ENCODE data around the gene IQCH.
"Not testable (repeated sequence)": the region's sequence is repeated elsewhere in the genome, so short reads cannot be mapped to it uniquely, and the experiment has no call there.

The IQCH gene

DNA sequence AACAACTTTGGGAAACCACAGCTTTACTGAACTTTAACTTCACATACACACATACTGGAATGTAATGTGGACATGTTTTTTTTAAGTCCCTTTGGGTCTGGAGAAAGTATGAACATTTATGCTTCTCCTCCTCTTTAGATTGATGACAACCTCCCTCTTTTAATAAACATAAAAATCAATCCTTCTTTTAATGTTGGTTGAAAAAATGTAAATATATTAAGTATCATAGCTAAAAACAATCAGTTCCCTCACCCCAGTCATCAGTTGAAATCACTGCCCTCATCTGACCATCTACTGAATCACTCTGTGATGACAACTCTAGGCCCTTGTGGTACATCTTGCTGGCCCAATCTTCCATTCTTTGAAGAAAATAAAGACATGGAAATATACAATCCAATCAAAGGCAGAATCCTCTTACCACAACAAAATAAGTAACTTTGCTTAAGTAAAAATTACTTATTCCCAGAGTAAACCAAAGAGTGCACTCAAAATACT, 6.5 kb upstream of the IQCH start:
- no peak for DNase-seq

DNA sequence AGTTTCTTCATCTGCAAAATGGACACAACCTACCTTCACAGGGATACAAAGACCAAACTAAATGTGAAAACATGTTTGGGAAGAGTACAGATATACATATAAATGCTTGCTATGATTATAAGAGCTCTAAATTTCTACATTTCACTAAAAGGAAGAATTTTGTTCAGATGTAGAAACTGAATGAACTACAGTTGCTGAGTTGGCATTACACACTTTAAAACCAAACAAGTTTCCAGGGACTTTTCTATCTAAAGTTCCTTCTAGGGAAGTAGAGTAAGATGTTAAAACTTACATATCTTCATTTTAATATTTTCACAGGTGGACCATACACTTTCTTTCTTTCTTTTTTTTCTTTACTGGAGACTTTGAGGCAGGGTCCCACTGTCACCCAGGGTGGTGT, 4.8 kb upstream of the IQCH start:
- no peak for DNase-seq

DNA sequence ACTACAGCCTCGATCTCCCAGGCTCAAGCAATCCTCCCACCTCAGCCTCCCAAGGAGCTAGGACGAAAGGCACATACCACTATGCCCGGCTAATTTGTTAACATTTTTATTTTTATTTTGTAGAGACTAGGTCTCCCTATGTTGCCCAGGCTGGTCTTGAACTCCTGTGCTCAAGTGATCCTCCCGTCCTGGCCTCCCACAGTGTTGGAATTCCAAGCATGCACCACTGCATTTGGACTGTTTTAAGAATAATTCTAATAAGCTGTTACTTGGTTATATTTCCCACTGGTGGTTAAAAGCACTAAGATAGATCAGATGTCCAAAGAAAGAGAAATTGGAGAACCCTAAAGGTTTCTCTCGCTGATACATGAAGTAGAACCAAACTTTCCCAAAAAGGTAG, 3.3 kb upstream of the IQCH start:
- no peak for DNase-seq

DNA sequence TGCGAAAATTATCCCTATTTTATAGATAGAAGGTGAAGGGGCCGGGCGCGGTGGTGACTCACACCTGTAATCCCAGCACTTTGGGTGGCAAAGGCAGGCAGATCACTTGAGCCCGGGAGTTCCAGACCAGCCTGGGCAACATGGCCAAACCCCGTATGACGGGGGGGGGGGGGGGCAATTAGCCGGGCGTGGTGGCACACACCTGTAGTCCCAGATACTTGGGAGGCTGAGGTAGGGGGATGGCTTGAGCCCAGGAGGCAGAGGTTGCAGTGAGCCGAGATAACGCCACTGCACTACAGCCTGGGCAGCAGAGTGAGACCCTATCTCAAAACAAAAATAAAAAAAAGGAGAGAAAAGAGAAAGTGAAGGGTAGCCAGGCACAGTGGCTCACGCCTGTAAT, 1.5 kb upstream of the IQCH start:
- no peak for DNase-seq

DNA sequence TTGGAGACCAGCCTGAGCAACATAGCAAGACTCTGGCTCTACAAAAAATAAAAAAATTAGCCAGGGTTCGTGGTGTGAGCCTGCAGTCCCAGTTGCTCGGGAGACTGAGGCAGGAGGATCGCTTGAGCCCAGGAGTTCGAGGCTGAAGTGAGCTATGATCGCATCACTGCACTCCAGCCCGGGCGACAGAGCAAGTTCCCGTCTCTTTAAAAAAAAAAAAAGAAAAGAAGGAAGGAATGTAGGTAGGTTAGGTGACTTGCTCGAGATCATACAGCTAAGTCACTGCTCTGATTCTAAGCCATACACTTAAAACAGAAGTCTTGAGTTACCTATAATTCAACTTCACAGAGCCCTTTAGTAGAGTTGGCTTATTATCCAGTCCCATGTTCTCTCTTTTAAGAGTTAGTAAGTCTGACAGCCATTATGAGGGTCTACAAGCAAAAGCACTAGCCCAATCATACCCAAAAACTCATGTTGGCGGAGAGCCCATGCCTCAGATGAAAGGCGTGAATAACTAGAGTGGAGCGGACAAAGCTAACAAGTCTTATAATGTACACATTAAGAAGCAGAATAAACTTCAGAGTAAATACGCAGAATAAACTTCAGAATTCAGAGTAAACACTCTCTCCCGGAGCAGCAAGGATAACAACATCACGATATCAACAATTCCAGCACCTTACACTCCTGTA, 893 bp upstream of the IQCH start:
- no peak for DNase-seq

DNA sequence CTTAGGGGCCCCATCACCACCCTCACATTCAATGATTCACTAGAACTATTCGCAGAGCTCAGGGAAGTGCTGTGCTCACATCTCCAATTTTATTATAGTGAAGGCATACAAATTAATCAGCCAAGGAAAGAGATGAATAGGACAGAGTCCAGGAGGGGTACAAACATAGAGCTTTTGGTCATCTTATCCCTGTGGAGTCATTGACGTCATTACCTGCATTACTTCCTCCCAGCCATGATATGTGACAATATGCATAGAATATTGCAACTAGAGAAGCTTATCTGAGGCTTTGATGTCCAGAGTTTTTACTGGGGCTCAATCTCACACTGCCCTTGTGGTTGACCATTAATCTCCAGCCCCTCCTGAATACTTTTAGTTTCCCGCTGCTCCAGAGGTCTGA, 1.5 kb downstream of the IQCH start:
- DNase-seq: no peak

DNA sequence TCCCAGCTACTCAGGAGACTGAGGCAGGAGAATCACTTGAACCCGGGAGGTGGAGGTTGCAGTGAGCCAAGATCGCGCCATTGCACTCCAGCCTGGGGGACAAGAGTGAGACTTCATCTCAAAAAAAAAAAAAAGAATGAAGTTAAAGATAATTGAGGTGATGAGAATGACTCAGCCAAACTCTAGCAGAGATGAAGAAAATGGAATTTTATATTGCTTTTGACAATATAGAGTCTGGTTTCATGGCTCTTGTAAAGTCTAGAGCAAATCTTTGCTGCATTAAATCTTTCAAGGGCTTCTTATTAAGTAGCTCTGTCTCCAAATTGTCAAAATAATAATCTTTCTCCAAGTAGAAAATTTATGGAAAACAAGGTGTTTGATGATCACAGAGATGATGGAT, 3.8 kb downstream of the IQCH start:
- not testable (repeated sequence) for DNase-seq

DNA sequence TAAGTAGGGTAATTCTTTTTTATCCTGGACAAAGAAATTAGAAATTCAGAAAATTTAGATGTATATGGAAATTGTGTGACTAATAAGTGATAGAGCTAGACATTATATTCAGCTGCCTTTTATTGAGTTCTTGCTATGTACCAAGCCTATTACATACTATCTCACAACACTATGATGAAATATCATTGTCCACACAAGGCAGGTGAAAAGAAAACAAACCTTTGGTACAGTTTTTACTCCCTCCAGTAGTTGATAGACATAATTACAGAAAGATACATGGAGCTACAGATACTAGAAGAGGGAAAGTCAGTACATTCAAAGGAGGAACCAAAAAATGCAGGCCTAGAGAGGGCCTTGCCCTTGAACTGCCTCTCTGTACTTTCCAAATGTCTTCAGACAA, 4.8 kb downstream of the IQCH start:
- no peak for DNase-seq

DNA sequence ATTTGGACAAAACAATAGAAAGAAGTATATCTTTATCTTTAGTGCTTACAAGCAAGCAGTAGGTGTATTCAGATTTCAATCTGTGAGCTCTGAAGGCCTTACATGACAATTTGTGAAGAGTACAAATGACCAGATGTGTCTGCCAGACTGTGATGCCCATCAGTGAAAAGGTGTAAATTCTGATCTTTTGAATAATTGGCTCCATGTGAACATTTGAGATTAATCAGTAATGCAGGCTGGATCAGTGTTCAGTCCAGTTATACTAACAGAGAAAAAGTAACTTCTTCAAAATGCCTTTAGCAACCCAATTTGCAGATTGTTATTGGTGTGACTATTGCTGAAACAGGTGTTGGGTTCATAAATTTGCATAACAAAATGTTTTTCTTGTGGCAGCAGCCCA, 5.2 kb downstream of the IQCH start:
- DNase-seq: no peak

DNA sequence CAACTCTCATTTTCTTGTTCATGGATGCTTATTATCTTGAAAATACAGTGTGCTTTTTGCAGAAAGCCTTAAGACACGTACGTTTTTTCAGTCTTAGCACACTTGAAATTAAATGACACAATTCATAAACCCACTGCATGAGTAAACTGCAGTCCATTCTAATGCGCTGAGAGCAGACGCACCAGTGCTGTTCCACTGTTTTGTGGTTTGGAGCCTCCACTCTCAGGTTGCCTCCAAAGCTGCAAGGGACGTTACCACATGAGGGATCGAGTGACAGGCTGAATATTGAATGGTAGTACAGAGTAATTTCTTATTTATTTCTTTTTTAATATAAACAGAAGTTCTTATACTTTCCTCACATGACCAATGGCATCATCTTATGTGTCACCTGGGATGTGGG, 12.3 kb downstream of the IQCH start:
- DNase-seq: no peak

DNA sequence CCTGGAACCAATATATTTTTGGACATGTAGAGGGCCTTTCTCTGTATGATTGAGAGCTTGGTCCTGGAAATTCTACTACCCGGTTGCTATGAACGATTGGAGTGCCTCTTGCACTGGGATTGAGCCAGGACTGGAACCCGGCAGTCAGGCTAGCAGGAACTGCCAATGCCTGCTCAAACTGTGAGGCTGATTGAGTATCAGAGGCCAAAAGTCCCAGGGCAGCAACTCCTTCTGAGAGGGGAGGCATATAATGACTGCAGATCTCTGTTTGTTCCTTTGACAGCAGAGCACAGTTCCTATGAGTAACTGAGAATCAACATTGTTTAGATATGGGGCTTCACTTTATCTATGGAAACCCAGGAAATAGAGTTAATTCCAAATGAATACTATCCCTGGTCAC, 12.9 kb downstream of the IQCH start:
- DNase-seq: no peak

DNA sequence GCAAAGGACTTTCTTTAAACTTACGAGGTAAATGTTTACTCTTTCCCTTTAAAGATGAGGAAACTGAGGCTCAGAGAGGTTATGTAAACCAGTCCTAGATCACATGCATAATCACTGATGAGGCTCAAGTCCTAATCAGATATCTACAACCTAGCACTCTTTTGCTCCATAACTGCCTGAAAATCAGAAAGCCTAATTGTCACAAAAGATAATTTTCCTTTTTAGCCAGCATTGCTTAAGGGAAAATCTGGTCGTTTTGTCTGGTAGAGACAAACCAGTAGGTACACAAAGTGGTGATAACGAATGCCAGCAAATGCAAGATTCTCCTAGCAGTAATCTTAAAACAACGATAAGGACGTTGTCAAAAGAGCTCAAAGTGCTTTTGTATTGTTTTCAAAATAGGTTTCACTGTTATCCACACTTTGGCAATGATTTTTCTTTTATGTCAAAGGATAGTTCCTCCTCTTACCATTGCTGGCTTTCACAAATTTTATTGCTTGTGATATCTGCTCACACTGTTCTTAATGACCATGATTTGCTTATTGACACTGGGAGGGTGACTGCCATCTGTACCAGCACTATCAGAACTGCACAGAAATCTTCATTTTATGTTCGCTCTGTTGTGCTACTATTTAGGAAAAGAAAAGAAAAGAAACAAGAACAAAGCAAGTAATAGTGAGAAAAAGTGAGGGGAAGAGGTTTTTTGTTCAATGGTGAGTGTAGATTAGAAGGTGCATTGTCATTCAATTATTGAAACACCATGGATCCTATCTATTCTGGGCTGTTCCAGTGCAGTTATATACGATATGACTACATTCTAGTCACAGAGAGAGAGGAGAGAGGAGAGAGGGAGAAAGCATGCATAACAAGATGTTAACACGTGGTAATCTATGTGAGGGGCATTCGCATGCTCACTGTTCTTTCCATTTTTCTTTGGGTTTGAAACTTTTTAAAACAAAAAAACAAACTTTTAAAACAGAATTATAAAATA, 13.7 kb downstream of the IQCH start:
- no peak for DNase-seq

DNA sequence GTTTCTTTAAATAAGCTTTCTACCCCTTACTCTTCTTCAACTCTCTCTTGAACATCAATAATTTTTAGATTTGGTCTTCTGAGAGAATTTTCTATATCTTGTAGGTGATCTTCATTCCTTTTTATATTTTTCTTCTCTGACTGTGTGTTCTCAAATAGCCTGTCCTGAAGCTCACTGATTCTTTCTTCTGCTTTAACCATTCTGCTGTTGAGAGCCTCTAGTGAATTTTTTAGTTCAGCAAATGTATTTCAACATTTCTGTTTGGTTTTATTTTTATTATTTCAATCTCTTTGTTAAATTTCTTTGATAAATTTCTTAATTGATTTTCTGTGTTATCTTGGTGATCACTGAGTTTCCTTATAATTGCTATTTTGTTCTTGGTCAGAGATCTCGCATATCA, 19.6 kb downstream of the IQCH start:
- no peak for DNase-seq

DNA sequence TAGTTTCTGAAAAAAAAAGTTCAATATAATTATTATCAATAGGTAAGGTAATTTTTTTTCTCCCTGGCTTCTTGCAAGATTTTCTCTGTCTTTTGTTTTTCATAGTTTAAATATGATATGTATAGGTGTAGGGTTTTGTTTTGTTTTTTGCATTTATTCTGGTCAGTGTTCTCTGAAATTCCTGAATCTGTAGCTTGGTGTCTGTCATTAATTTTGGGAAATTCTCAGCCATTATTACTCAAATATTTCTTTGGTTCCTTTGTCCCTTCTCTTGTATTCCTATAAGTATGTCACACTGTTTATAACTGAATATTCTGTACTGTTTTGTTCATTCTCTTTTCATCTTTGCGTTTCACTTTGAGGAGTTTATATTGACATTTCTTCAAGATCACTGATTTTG, 22.1 kb downstream of the IQCH start:
- no peak for DNase-seq

DNA sequence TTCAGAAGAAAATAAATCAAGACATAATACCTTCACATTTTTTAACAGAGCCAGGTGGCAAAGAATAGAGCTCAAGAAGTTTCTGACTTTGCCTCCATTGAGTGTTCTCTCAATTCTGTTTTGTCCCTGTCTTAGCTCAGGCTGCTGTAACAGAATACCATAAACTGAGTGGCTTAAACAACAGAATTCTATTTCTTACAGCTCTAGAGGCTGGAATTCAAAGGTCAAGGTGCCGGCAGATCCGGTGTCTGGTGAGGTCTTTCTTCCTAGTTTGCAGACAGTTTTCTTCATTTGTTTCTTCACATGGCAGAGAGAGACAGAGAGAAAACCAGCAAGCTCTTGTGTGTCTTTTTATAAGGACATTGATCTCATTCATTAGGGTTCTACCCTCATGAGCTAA, 25.6 kb downstream of the IQCH start:
- no peak for DNase-seq

DNA sequence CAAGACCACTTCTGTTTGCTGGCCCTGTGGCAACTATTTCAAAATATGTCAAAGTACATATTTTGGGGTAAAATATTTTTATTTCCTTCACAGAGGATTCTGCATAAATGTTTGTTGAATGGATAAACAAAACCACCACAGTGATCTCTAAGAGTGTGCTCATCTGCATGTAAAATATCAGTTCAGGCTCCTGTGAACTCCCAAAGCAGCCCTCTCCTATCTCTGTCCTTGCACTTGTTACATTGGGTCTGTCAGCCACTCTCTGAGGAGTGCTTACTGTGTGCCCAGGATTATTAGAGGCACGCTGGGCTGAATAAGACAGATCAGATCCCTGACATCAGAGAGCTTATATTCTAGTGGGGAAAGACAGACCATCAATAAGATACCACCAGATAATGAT, 27.1 kb downstream of the IQCH start:
- no peak for DNase-seq

DNA sequence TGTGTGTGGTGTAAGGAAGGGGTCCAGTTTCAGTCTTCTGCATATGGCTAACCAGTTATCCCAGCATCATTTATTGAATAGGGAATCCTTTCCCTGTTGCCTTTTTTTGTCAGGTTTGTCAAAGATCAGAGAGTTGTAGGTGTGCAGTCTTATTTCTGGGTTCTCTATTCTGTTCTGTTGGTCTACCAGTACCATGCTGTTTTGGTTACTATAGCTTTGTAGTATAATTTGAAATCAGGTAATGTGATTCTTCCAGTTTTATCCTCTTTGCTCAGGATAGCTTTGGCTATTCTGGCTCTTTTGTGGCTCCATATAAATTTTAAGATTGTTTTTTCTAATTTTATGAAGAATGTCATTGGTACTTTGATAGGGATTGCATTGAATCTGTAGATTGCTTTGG, 31.0 kb downstream of the IQCH start:
- not testable (repeated sequence) for DNase-seq

DNA sequence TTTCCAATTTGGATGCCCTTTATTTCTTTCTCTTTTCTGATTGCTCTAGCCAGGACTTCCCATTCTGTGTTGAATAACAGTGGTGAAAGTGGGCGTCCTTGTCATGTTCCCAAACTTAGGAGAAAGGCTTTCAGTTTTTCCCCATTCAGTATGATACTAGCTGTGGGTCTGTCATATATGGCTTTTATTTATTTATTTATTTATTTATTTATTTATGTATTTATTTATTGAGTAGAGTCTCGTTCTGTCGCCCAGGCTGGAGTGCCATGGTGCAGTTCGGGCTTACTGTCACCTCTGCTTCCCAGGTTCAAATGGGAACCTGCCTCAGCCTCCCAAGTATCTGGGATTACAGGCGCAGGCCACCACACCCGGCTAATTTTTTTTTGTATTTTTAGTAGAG, 31.8 kb downstream of the IQCH start:
- not testable (repeated sequence) for DNase-seq

DNA sequence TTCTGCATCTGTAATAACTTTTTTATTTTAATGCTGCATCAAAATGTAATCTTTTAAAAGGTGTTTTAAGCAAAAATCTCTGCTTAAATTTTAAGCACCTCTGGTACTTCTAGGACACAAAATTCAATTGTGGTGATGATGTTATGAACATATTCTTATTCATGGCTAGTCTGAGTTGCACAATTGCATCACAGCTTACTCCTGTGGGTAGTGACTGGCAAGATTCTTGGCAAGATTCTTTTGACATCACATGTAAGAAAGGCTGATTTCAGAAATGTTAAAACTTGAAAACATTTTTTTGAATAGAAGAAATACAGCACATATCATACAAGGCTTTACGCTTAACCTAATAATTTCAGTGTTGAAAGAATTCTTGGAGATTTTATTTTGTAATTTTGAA, 35.7 kb downstream of the IQCH start:
- no peak for DNase-seq

DNA sequence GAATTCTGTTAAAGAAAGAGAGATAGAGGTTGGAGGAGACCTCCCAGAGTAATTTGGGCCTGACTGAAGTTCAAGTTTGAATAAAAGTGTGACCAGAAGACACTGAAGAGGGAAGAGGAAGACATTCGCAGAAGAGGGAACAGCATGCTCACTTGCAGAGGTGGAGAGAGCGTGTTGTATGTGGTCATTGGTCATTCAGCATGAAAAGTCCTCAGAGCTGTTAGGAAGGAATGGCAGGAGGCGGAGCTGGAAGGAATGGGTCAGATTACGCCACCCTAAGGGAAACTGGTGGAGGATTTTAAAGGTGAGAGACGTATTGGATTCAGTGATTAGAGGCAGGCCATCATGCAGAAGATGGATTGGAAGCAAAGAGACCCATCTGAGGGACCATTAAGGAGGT, 41.6 kb downstream of the IQCH start:
- no peak for DNase-seq

DNA sequence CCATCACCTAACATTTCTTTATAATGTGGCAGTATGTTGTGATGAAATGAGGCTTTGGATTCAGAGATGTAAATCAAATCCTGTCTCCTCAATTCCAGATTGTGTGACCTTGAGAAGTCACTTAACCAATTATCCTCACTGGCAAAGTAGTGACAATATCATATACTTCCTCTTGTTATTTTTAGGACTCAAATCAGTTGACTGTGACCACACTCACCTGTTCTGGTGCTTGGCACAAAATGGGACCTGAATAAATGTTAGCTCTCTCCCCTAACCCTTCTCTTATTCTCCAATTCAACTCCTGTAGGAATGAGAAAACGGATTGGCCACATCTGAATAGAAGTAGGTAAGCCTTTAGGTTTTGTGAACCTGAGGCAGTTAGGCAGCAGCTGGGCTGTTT, 42.1 kb downstream of the IQCH start:
- no peak for DNase-seq

DNA sequence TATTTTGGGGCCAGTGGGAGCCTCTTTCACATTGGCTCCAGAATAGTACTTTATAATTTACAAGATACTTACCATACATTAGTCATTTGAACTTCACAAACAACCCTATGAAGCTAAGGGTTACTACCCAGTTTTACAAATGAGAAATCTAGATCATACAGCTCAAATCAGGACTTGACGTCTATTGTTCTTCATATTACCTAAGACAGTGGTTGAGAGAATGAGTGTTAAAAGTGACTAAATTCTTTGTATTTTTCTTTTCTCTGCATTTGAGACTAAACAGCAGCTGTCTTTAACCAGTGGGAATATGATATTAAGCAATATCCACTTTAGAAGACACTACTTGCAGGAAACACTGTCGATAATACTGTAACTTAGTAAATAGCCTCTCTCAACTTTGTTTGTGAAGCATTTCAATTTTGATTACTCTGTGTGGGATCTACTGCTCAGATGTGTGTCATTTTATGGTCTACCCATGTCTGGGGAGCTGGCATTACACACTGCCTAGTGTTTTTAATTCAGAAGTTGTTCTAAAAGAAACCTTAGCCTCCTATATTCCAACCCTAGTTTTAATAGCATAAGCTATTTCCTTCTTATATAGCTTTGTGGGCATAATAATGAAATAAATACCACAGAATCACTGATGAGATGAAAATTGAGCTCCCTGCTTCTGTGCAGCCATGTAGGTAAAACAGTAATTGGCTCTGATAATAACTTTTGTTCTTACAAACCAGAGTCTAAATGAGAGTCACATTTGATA, 45.9 kb downstream of the IQCH start:
- no peak for DNase-seq
